IPS-15b (cell line): ENCODE data around the gene TNIK.
"Not testable (repeated sequence)": the region's sequence is repeated elsewhere in the genome, so short reads cannot be mapped to it uniquely, and the experiment has no call there.

Experiments used
- H3K27me3 ChIP-seq: one replicate; pipeline ENCODE4 v1.6.1; 2013; ENCODE audit warnings: low read length; ENCODE audit not compliant: control insufficient read depth, insufficient read depth
- H3K36me3 ChIP-seq: one replicate; pipeline ENCODE4 v1.6.1; 2013; ENCODE audit warnings: low read length; ENCODE audit not compliant: control insufficient read depth, insufficient read depth
- H3K4me1 ChIP-seq: one replicate; pipeline ENCODE4 v1.6.1; 2013; ENCODE audit warnings: mild to moderate bottlenecking, low read length; ENCODE audit not compliant: control insufficient read depth, insufficient read depth
- H3K4me3 ChIP-seq: one replicate; pipeline ENCODE4 v1.5.1; 2013; ENCODE audit warnings: low read depth, low read length
- H3K9ac ChIP-seq: one replicate; pipeline ENCODE4 v1.6.1; 2013; ENCODE audit warnings: low read depth, mild to moderate bottlenecking, low read length
- H3K9me3 ChIP-seq: one replicate; pipeline ENCODE4 v1.6.1; 2013; ENCODE audit warnings: mild to moderate bottlenecking, low read length; ENCODE audit not compliant: control insufficient read depth, insufficient read depth

Gene TNIK

GRCh38 chr3:171371354-171371753, 88.9 kb downstream of the TNIK start:
- H3K4me1 ChIP-seq: no peaks in the 10 kb centered on the region
- no peaks in the 10 kb centered on the region for H3K27me3 ChIP-seq
- no peak overlapping the region for H3K4me3 ChIP-seq
- H3K9ac ChIP-seq: no peak overlapping the region
- no peaks in the 10 kb centered on the region for H3K36me3 ChIP-seq
- H3K9me3 ChIP-seq: no peaks in the 10 kb centered on the region

- no peaks in the 10 kb centered on the region for H3K4me1 ChIP-seq
- no peaks in the 10 kb centered on the region for H3K36me3 ChIP-seq
- H3K9me3 ChIP-seq: no peaks in the 10 kb centered on the region
- H3K4me3 ChIP-seq: no peak overlapping the region
- no peaks in the 10 kb centered on the region for H3K27me3 ChIP-seq
- H3K9ac ChIP-seq: no peak overlapping the region
Measured at GRCh38 chr3:171369156-171369555, 91.0 kb downstream of the TNIK start.

GRCh38 chr3:171366738-171367137, 93.5 kb downstream of the TNIK start:
- not testable (repeated sequence) for H3K4me1 ChIP-seq, H3K27me3 ChIP-seq, H3K9ac ChIP-seq, H3K36me3 ChIP-seq, H3K9me3 ChIP-seq, H3K4me3 ChIP-seq

GRCh38 chr3:171366043-171366442, 94.2 kb downstream of the TNIK start:
- Histone ChIP-seq H3K27me3 (no peaks in the 10 kb centered on the region), H3K4me3 (no peak overlapping the region), H3K9ac (no peak overlapping the region), H3K4me1 (no peaks in the 10 kb centered on the region), H3K9me3 (no peaks in the 10 kb centered on the region), H3K36me3 (no peaks in the 10 kb centered on the region)

GRCh38 chr3:171365489-171365888, 94.7 kb downstream of the TNIK start:
- H3K36me3 ChIP-seq: no peaks in the 10 kb centered on the region
- no peaks in the 10 kb centered on the region for H3K27me3 ChIP-seq
- no peak overlapping the region for H3K9ac ChIP-seq
- H3K4me1 ChIP-seq: no peaks in the 10 kb centered on the region
- H3K9me3 ChIP-seq: no peaks in the 10 kb centered on the region
- H3K4me3 ChIP-seq: no peak overlapping the region

GRCh38 chr3:171364500-171364899, 95.7 kb downstream of the TNIK start:
- Histone ChIP-seq H3K4me1 (no peaks in the 10 kb centered on the region), H3K36me3 (no peaks in the 10 kb centered on the region), H3K9ac (no peak overlapping the region), H3K9me3 (no peaks in the 10 kb centered on the region), H3K27me3 (no peaks in the 10 kb centered on the region), H3K4me3 (no peak overlapping the region)

GRCh38 chr3:171363202-171363601, 97.0 kb downstream of the TNIK start:
- no peaks in the 10 kb centered on the region for H3K27me3 ChIP-seq
- no peaks in the 10 kb centered on the region for H3K9me3 ChIP-seq
- no peak overlapping the region for H3K9ac ChIP-seq

GRCh38 chr3:171362575-171362974, 97.6 kb downstream of the TNIK start:
- Histone ChIP-seq H3K9ac (no peak overlapping the region), H3K4me3 (no peak overlapping the region), H3K9me3 (no peaks in the 10 kb centered on the region), H3K36me3 (no peaks in the 10 kb centered on the region), H3K27me3 (no peaks in the 10 kb centered on the region), H3K4me1 (no peaks in the 10 kb centered on the region)

More at GRCh38 chr3:171363202-171363601, 97.0 kb downstream of the TNIK start:
- Histone ChIP-seq H3K36me3 (no peaks in the 10 kb centered on the region), H3K4me3 (no peak overlapping the region), H3K4me1 (no peaks in the 10 kb centered on the region)

- no peak overlapping the region for H3K9ac ChIP-seq
- H3K4me1 ChIP-seq: peaks cover 2% of the 10 kb centered on the region
- no peaks in the 10 kb centered on the region for H3K36me3 ChIP-seq
- no peak overlapping the region for H3K4me3 ChIP-seq
- no peaks in the 10 kb centered on the region for H3K9me3 ChIP-seq
- H3K27me3 ChIP-seq: no peaks in the 10 kb centered on the region
Measured at GRCh38 chr3:171358881-171359198, 101.4 kb downstream of the TNIK start.

GRCh38 chr3:171358181-171358880, 101.9 kb downstream of the TNIK start:
- Histone ChIP-seq H3K36me3 (no peaks in the 10 kb centered on the region), H3K4me1 (peaks cover 2% of the 10 kb centered on the region), H3K4me3 (no peak overlapping the region), H3K9ac (no peak overlapping the region), H3K9me3 (no peaks in the 10 kb centered on the region), H3K27me3 (no peaks in the 10 kb centered on the region)

GRCh38 chr3:171357721-171358120, 102.5 kb downstream of the TNIK start:
- Histone ChIP-seq H3K36me3 (no peaks in the 10 kb centered on the region), H3K4me3 (no peak overlapping the region), H3K4me1 (peaks cover 7% of the 10 kb centered on the region), H3K9me3 (no peaks in the 10 kb centered on the region), H3K27me3 (no peaks in the 10 kb centered on the region), H3K9ac (no peak overlapping the region)

GRCh38 chr3:171356251-171356650, 104.0 kb downstream of the TNIK start:
- H3K9ac ChIP-seq: no peak overlapping the region
- H3K36me3 ChIP-seq: no peaks in the 10 kb centered on the region
- no peaks in the 10 kb centered on the region for H3K9me3 ChIP-seq
- H3K4me3 ChIP-seq: no peak overlapping the region
- H3K4me1 ChIP-seq: peaks cover 15% of the 10 kb centered on the region
- no peaks in the 10 kb centered on the region for H3K27me3 ChIP-seq
